NT2/D1 (cell line): ENCODE results near the gene SPOP.

Source experiments
- SUZ12 ChIP-seq: IDR thresholded peaks from 2 replicates; pipeline ENCODE4 v1.6.1; 2011; ENCODE audit not compliant: insufficient read length, insufficient read depth; ENCODE audit errors: extremely low read depth
- YY1 ChIP-seq: IDR thresholded peaks from 2 replicates; pipeline ENCODE4 v1.6.1; 2011; ENCODE audit not compliant: insufficient read length, insufficient read depth
- ZNF274 ChIP-seq: IDR thresholded peaks from 2 replicates; pipeline ENCODE4 v1.6.1; 2011; ENCODE audit warnings: mild to moderate bottlenecking, low read depth, low read length

DNA sequence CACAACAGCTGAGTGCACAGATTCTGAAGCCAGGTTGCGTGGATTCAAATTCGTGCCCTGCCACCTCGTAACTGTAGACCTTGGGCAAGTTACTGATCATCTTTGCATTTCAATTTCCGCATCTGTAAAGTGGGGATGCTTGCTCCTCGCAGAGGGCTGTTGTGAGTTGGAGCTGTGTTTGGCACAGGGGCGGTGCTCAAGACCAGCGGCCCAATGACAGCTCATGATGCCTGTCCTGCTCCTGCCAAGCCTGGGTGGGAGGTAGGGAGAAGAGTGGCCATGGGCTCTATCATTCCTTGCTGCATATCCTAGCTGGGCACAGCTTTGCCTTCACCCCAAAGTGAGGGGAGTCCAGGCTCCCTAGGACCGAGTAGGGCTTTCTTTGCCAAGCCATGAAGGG is 89.6 kb downstream of the SPOP start:
- TF ChIP-seq YY1, result no peak
- TF ChIP-seq SUZ12, result no peak
- no peak for TF ChIP-seq ZNF274
